Common myeloid progenitor, CD34-positive (primary cell): Measurements from ENCODE around the gene SPATA32.

Experiments
- CTCF ChIA-PET: fragments of 350-600 bp; sonication (Branson Sonifier 250); formaldehyde crosslinking; loops from one replicate; lab custom pipeline; 2021; ENCODE audit warnings: antibody characterized with exemption; lab: Charles Lee
- POLR2A ChIA-PET: fragments of 350-600 bp; sonication (Branson Sonifier 250); formaldehyde crosslinking; loops from one replicate; lab custom pipeline; 2021; ENCODE audit warnings: antibody characterized with exemption; lab: Charles Lee
- DNase-seq, 3 donors: peaks; one replicate each; pipeline versions ENCODE4 v3.0.0 to v3.0.0-alpha.2; 2013
- H3K27ac ChIP-seq, 2 experiments: 1 replicate in 1 of 2; 2 replicates in 1 of 2; pipeline ENCODE4 v1.7.0; 2013; ENCODE audit warnings: inconsistent platforms in 2 of 2, low read length in 2 of 2, mild to moderate bottlenecking in 2 of 2, low read depth in 1 of 2, moderate library complexity in 1 of 2; ENCODE audit not compliant: severe bottlenecking in 2 of 2, insufficient read depth in 1 of 2, poor library complexity in 1 of 2
- H3K27me3 ChIP-seq, 5 experiments: replicated peaks in 2 of 5; 1 replicate in 3 of 5; 2 replicates in 2 of 5; pipeline versions ENCODE4 v1.6.1 to v1.7.0; 2013; ENCODE audit warnings: low read length in 4 of 5, mild to moderate bottlenecking in 2 of 5, moderate library complexity in 2 of 5, inconsistent platforms in 1 of 5; ENCODE audit not compliant: insufficient read depth in 5 of 5, control insufficient read depth in 4 of 5
- H3K36me3 ChIP-seq, 4 experiments: 1 replicate in 2 of 4; 2 replicates in 2 of 4; pipeline versions ENCODE4 v1.6.1 to v1.7.0; 2013; ENCODE audit warnings: low read length in 3 of 4, control low read depth in 1 of 4, mild to moderate bottlenecking in 1 of 4; ENCODE audit not compliant: control insufficient read depth in 4 of 4, insufficient read depth in 4 of 4
- H3K4me1 ChIP-seq, 4 experiments: 1 replicate in 3 of 4; 2 replicates in 1 of 4; pipeline versions ENCODE4 v1.6.1 to v1.7.1; 2013; ENCODE audit warnings: low read length in 3 of 4, mild to moderate bottlenecking in 3 of 4, control low read depth in 1 of 4, inconsistent platforms in 1 of 4, moderate library complexity in 1 of 4; ENCODE audit not compliant: control insufficient read depth in 4 of 4, insufficient read depth in 4 of 4; ENCODE audit errors: control extremely low read depth in 1 of 4
- H3K4me3 ChIP-seq, 7 experiments: 1 replicate in 4 of 7; 2 replicates in 3 of 7; pipeline versions ENCODE4 v1.5.1 to v1.7.0; 2013; ENCODE audit warnings: mild to moderate bottlenecking in 7 of 7, low read length in 6 of 7, moderate library complexity in 6 of 7, inconsistent platforms in 2 of 7, low read depth in 2 of 7, control low read depth in 1 of 7; ENCODE audit not compliant: insufficient read depth in 4 of 7, control insufficient read depth in 1 of 7; ENCODE audit errors: extremely low read depth in 1 of 7
- H3K9me3 ChIP-seq, 5 experiments: 1 replicate in 4 of 5; 2 replicates in 1 of 5; pipeline versions ENCODE4 v1.6.1 to v1.7.1; 2013; ENCODE audit warnings: low read length in 4 of 5, mild to moderate bottlenecking in 2 of 5, inconsistent platforms in 1 of 5, low read depth in 1 of 5, moderate library complexity in 1 of 5; ENCODE audit not compliant: control insufficient read depth in 4 of 5, insufficient read depth in 2 of 5; ENCODE audit errors: control extremely low read depth in 1 of 5
- WGBS: methylation state at CpG from one replicate; pipeline ENCODE4 v1.1.5; 2013; ENCODE audit not compliant: insufficient coverage; 5-methylcytosine and 5-hydroxymethylcytosine counted together

SPATA32 gene

DNA sequence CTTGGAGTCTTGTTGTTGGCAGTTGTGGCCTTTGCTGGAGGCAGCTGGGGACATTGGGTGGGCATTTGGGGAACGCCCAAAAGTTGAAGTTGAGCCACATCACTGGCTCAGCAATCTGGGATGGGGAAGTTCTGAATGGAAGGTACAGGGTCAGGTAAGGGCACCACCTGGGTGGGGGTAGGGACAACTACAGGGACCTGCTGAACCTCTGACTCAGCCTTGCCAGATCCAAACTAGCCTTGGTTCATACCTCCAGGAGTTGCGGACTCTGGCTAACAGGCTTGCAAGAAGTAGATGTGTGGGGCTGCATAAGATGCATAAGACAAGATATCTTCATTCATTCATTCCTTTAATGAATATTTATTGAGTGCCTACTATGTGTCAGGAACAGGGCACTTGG lies 24.2 kb downstream of the SPATA32 start:
- ChIA-PET CTCF (interaction anchor here (4.5 to 13.0 kb wide), 2 partner anchors 8 to 17 kb away, joined by 34 to 420 read pairs; partner anchors contain the start of gene FMNL1), POLR2A (interaction anchor here (0.5 kb wide), 1 partner anchor 90 kb away, joined by 3 read pairs; the partner anchor contains the start of gene HEXIM1)
- H3K36me3 ChIP-seq, result peaks cover 31 to 86% (median 77%) of the 10 kb centered on the region in 4 experiments
- H3K4me1 ChIP-seq, result peaks cover 10 to 25% (median 12%) of the 10 kb centered on the region in 4 experiments
- WGBS, result no CpG with 5 or more reads among the region's 2 CpGs
- no peak overlapping the region for H3K4me3 ChIP-seq
- H3K27me3 ChIP-seq, result no peaks in the 10 kb centered on the region
- no peak for DNase-seq
- H3K9me3 ChIP-seq, result no peaks in the 10 kb centered on the region
- H3K27ac ChIP-seq, result no peak overlapping the region

DNA sequence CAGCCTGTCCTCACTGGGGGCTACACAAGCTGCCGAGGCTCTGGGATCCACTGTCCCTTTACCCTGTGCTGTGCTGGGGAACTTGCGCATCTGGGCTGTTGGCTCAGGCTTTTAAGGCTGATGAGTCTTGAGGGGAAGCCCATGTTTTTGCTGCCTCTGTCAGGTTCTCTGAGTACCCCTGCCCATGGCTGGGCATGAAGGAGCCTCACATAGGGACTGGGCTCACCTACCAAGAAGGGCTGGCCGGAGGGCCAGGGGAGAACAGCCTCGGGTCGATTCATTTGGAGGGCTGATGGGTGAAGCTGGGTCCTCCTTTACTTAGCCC lies 25.6 kb downstream of the SPATA32 start:
- no peak for DNase-seq
- Histone ChIP-seq H3K4me3 (no peak overlapping the region), H3K9me3 (no peaks in the 10 kb centered on the region), H3K4me1 (peaks cover 10 to 38% (median 17%) of the 10 kb centered on the region in 4 experiments), H3K27ac (peak overlapping the region in 1 of 2 experiments; percentile 19), H3K27me3 (no peaks in the 10 kb centered on the region), H3K36me3 (peaks cover 30 to 84% (median 74%) of the 10 kb centered on the region in 4 experiments)
- WGBS, result 98% methylated on average over 4 of the region's 5 CpGs
- POLR2A ChIA-PET, result interaction anchor here (1.3 to 2.3 kb wide), 2 partner anchors 10 to 16 kb away, joined by 9 to 31 read pairs; partner anchors contain the start of gene FMNL1
- CTCF ChIA-PET, result interaction anchor here (0.6 to 13.0 kb wide), 11 partner anchors 10 to 102 kb away, joined by 3 to 420 read pairs (median 7); partner anchors contain the start of gene FMNL1

DNA sequence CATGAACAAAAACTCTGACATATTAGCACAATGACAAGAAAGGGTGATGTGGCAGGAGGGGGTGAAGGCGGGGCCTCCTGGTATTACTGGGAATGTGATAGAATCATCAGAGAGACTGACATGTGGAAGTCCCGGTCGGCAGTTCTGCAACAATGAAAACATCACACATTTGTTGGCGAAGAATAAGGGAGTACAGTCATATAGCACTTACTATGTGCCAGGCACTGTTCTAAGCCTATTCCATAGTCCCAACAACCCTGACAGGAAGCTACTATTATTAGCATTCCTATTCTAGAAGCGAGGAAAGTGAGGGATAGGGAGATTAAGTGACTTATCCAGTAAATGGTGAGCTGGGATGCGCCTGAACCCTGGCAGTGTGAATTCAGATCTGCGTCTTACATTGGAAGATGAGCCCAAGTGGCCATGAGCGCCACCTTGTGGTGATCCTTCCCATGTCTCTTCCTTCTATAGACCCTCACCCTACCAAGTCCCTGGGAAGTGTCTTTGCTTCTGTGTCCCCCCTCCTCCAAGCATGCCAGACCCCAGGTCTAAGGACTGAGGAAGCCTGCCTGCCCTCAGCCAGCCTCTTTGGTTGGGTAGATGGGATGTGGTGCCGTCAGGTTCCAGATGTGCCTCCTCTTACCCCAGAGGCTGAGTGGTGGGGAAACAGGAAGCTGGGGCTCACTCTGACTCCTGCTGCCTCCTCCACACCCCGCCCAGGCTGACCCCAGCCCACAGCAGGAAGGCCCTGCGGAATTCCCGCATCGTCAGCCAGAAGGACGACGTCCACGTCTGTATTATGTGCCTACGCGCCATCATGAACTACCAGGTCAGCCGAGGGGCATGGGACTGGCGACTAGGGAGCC lies 26.2 kb downstream of the SPATA32 start:
- POLR2A ChIA-PET, result interaction anchor here (1.1 to 2.3 kb wide), 3 partner anchors 10 to 27 kb away, joined by 3 to 31 read pairs (median 9); partner anchors contain the start of gene FMNL1
- Histone ChIP-seq H3K36me3 (peaks cover 27 to 78% (median 71%) of the 10 kb centered on the region in 4 experiments), H3K9me3 (no peaks in the 10 kb centered on the region), H3K27ac (peak overlapping the region in 1 of 2 experiments; percentile 19), H3K4me3 (no peak overlapping the region), H3K4me1 (peaks cover 11 to 44% (median 23%) of the 10 kb centered on the region in 4 experiments), H3K27me3 (no peaks in the 10 kb centered on the region)
- DNase-seq, result peak; percentile 82 to 90 (median 83)
- CTCF ChIA-PET, result interaction anchor here (0.7 to 13.0 kb wide), 15 partner anchors 10 to 157 kb away, joined by 3 to 420 read pairs (median 5); partner anchors contain the start of gene FMNL1
- 76% methylated on average over 17 of the region's 20 CpGs for WGBS

DNA sequence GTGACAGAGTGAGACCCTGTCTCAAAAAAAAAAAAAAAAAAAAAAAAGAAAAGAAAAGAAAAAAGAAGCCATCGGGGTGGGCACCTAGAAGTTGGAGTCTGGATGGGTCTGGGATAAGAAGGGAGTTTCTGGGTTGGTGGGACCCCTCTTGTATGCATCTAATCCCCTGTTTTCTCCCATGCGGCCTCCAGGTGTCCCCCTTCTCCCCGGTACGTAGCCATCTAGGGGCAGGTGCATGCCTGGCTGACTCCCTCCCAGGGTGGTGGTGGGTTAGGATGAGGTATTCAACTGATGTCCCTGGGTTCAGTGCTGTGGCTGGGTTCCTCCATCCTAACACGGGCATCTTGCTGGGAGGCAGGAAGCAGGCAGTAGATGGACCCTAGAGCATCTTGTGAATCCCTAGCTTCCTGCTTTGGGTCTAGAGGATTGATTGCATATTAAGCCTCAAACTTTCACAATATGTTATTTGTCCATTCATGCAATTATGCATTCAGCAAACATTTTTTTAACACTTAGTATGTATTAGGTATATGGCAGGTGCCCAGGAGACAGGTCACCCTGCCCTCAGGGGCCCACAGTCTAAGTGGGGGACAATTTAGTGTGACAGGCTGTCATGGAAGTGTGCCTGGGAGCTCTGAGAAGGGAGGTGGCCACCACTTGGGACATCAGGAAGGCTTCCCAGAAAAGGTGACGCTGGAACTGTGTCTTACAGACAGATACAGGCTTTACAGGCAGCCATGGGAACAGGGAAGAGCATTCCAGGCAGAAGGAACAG lies 27.1 kb downstream of the SPATA32 start:
- peak in 2 of 3 donors; percentile 63 to 64 for DNase-seq

DNA sequence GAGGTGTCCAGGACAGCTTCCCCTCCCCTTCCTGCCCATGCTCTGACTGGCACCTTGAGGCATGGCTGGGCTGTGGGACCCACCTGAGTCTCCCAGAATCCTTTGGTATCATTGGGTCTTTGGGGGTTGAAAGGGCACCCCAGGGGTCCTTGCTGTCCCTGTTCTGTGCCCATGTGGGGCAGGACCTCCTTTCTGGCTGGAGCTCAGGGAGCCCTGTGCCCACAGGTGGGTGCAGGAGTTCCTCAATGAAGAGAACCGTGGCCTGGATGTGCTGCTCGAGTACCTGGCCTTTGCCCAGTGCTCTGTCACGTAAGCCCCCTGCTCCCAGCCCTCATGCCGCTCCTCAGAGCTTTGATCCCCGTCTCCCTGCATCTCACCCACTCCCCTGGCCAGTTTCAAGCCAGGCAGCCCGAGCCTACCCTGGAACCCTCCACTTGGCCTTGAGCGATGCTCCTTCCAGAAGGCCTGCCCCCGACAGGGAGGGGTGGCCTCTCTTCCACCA lies 28.4 kb downstream of the SPATA32 start:
- Histone ChIP-seq H3K27me3 (no peaks in the 10 kb centered on the region), H3K9me3 (no peaks in the 10 kb centered on the region), H3K4me1 (peaks cover 11 to 65% (median 44%) of the 10 kb centered on the region in 4 experiments), H3K4me3 (no peak overlapping the region), H3K36me3 (peaks cover 21 to 66% (median 52%) of the 10 kb centered on the region in 4 experiments), H3K27ac (no peak overlapping the region)
- DNase-seq, result no peak
- POLR2A ChIA-PET, result interaction anchor here (2.2 kb wide), 1 partner anchor 12 kb away, joined by 17 read pairs; the partner anchor contains the start of gene FMNL1
- CTCF ChIA-PET, result interaction anchor here (0.8 to 13.0 kb wide), 9 partner anchors 10 to 98 kb away, joined by 3 to 420 read pairs (median 6); partner anchors contain the start of genes ACBD4, FMNL1 and HEXIM1
- 89% methylated on average over 8 of the region's 8 CpGs for WGBS

More for the DNA sequence above, 27.1 kb downstream of the SPATA32 start:
- H3K4me1 ChIP-seq, result peaks cover 11 to 52% (median 31%) of the 10 kb centered on the region in 4 experiments
- 90% methylated on average over 1 of the region's 6 CpGs for WGBS
- peak overlapping the region in 1 of 7 experiments; percentile 15 for H3K4me3 ChIP-seq
- H3K27ac ChIP-seq, result no peak overlapping the region
- H3K36me3 ChIP-seq, result peaks cover 24 to 76% (median 65%) of the 10 kb centered on the region in 4 experiments
- no peaks in the 10 kb centered on the region for H3K27me3 ChIP-seq
- no peaks in the 10 kb centered on the region for H3K9me3 ChIP-seq
- ChIA-PET CTCF (interaction anchor here (0.6 to 13.0 kb wide), 15 partner anchors 11 to 158 kb away, joined by 3 to 420 read pairs (median 5); partner anchors contain the start of gene FMNL1), POLR2A (interaction anchor here (1.1 to 2.3 kb wide), 3 partner anchors 9 to 28 kb away, joined by 3 to 31 read pairs (median 9); partner anchors contain the start of gene FMNL1)
